Measurements from ENCODE around the gene HRAS. TPM values are rescaled to one million over a fixed set of nuclear protein-coding genes. Genes with fewer than 3 reads are reported as not detected.
A peak's percentile ranks its signal among the peaks of the same experiment; 100 is the strongest.

The HRAS gene
- total and polyA plus RNA-seq, 2 experiments from 2014 or later, result 49.6 to 97.8 TPM

GRCh38 chr11:533586-534395, 1.6 kb downstream of the HRAS start:
- H3K27me3 ChIP-seq, result no peaks in the 10 kb centered on the region
- H3K36me3 ChIP-seq, result peaks cover 7% of the 10 kb centered on the region
- H3K4me3 ChIP-seq, result peak overlapping the region; percentile 98
- DNase-seq (ENCODE audit: low read depth in 1 of 2, low spot score in 1 of 2), result no peak
- H3K27ac ChIP-seq, result no peak overlapping the region
- no peaks in the 10 kb centered on the region for H3K9me3 ChIP-seq (ENCODE audit: low read depth)
- TF ChIP-seq CTCF (IDR thresholded peaks at IDR 0.05; ENCODE audit: low read depth, low read length), result no peak
- H3K4me1 ChIP-seq (ENCODE audit: low read depth), result peaks cover 12% of the 10 kb centered on the region

- no peak for DNase-seq (ENCODE audit: low read depth in 1 of 2, low spot score in 1 of 2)
- no peak overlapping the region for H3K27ac ChIP-seq
- H3K4me1 ChIP-seq (ENCODE audit: low read depth), result peaks cover 12% of the 10 kb centered on the region
- H3K4me3 ChIP-seq, result no peak overlapping the region
- TF ChIP-seq CTCF (IDR thresholded peaks at IDR 0.05; ENCODE audit: low read depth, low read length), result no peak
- no peaks in the 10 kb centered on the region for H3K9me3 ChIP-seq (ENCODE audit: low read depth)
- H3K27me3 ChIP-seq, result no peaks in the 10 kb centered on the region
- H3K36me3 ChIP-seq, result peaks cover 7% of the 10 kb centered on the region
Measured at GRCh38 chr11:532986-533585, 2.3 kb downstream of the HRAS start.

- no peak overlapping the region for H3K4me3 ChIP-seq
- peaks cover 8% of the 10 kb centered on the region for H3K4me1 ChIP-seq (ENCODE audit: low read depth)
- H3K9me3 ChIP-seq (ENCODE audit: low read depth), result no peaks in the 10 kb centered on the region
- no peak for TF ChIP-seq CTCF (IDR thresholded peaks at IDR 0.05; ENCODE audit: low read depth, low read length)
- peaks cover 7% of the 10 kb centered on the region for H3K36me3 ChIP-seq
- H3K27ac ChIP-seq, result no peak overlapping the region
- DNase-seq (ENCODE audit: low read depth in 1 of 2, low spot score in 1 of 2), result no peak
- no peaks in the 10 kb centered on the region for H3K27me3 ChIP-seq
Measured at GRCh38 chr11:532527-532985, 2.8 kb downstream of the HRAS start.

- DNase-seq (ENCODE audit: low read depth in 1 of 2, low spot score in 1 of 2), result no peak
- Histone ChIP-seq H3K4me1 (ENCODE audit: low read depth) (peaks cover 6% of the 10 kb centered on the region), H3K27me3 (no peaks in the 10 kb centered on the region), H3K36me3 (peaks cover 7% of the 10 kb centered on the region), H3K9me3 (ENCODE audit: low read depth) (no peaks in the 10 kb centered on the region), H3K4me3 (no peak overlapping the region), H3K27ac (no peak overlapping the region)
- TF ChIP-seq CTCF (IDR thresholded peaks at IDR 0.05; ENCODE audit: low read depth, low read length), result no peak
Measured at GRCh38 chr11:531919-532526, 3.4 kb downstream of the HRAS start.

GRCh38 chr11:530960-531831, 4.2 kb downstream of the HRAS start:
- Histone ChIP-seq H3K4me1 (ENCODE audit: low read depth) (peaks cover 6% of the 10 kb centered on the region), H3K9me3 (ENCODE audit: low read depth) (no peaks in the 10 kb centered on the region), H3K27me3 (no peaks in the 10 kb centered on the region), H3K4me3 (no peak overlapping the region), H3K36me3 (peaks cover 7% of the 10 kb centered on the region), H3K27ac (no peak overlapping the region)
- no peak for TF ChIP-seq CTCF (IDR thresholded peaks at IDR 0.05; ENCODE audit: low read depth, low read length)
- DNase-seq (ENCODE audit: low read depth in 1 of 2, low spot score in 1 of 2), result no peak

All from cardiac muscle cell (in vitro differentiated cells and primary cell).